Thyroid gland (tissue), 4 donors: ENCODE data around the gene MS4A10. TPM values are rescaled to one million over a fixed set of nuclear protein-coding genes. Genes with fewer than 3 reads are reported as not detected.

Source experiments
- DNase-seq, 2 donors: peaks; one replicate each; pipeline ENCODE4 v3.0.0-alpha.2; 2019
- H3K27ac ChIP-seq, 3 donors: fragments of 200-600 bp; sonication (generic); 1 replicate in 2 of 3; 2 replicates in 1 of 3; pipeline ENCODE4 v1.5.1; 2016 to 2019; ENCODE audit warnings: mild to moderate bottlenecking in 1 of 3, moderate library complexity in 1 of 3
- H3K27me3 ChIP-seq: fragments of 200-600 bp; sonication (generic); one replicate; pipeline ENCODE4 v1.5.1; 2019
- H3K36me3 ChIP-seq, 2 donors: fragments of 200-600 bp; sonication (generic); one replicate each; pipeline ENCODE4 v1.5.1; 2016 to 2019
- H3K4me1 ChIP-seq, 2 donors: fragments of 200-600 bp; sonication (generic); one replicate each; pipeline ENCODE4 v1.5.1; 2017 to 2019
- H3K4me3 ChIP-seq, 3 donors: fragments of 200-600 bp; sonication (generic); replicated peaks in 1 of 3; 1 replicate in 2 of 3; 2 replicates in 1 of 3; pipeline ENCODE4 v1.5.1; 2016; ENCODE audit warnings: mild to moderate bottlenecking in 1 of 3
- H3K9me3 ChIP-seq: fragments of 200-600 bp; sonication (generic); one replicate; pipeline ENCODE4 v1.5.1; 2017
- CTCF ChIP-seq, 6 experiments: fragments of 200-600 bp in 3 of 6; fragments of 450-650 bp in 3 of 6; sonication (generic) in 3 of 6; IDR thresholded peaks; one replicate each; pipeline ENCODE4 v1.5.1; 2016 to 2019; ENCODE audit warnings: antibody characterized with exemption in 6 of 6, mild to moderate bottlenecking in 2 of 6, inconsistent platforms in 1 of 6, moderate library complexity in 1 of 6
- POLR2A ChIP-seq, 2 donors: fragments of 450-650 bp; IDR thresholded peaks; one replicate each; pipeline ENCODE4 v1.6.1; 2017; ENCODE audit warnings: antibody characterized with exemption in 2 of 2, mild to moderate bottlenecking in 2 of 2, moderate library complexity in 1 of 2
- WGBS, 2 donors: methylation state at CpG; one replicate each; pipeline ENCODE4 v1.1.5; 2017; 5-methylcytosine and 5-hydroxymethylcytosine counted together
- intact Hi-C: fragments of 100-400 bp; cut with DNase I; formaldehyde crosslinking; loops from one replicate; pipeline ENCODE4 v1.15.1; 2023
- total RNA-seq, 4 donors: library from RNA; depleted of rRNA; stranded (reverse); fragments of >200 nt; gene quantifications; one replicate each; pipeline ENCODE4 v1.2.3, GENCODE V29; 2016

The MS4A10 gene
- not detected for total RNA-seq

DNA sequence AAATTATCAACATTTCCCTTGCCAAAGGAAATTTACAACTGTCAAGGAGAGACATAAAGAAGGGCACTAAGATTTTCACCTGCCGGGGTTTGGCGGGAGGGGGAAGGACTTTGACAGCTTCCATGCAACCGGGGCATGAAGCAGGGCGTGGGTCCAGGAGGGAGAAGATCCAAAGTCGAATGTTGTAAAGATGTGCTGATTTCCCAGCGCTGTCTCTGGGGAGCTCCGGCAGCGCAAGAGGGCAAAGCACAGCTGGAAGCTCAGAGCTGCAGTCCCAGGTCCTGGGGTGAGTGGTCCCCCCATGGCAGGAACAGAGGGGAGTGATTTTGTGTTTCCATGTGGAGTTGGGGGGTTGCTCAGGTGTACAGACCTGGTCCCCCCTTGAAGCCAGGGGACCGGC is at the start of gene MS4A10:
Gene MS4A10, plus strand, starts transcription at position 198 of the 400 bp plus-strand sequence. CDS start 5,003 bp downstream, outside the sequence.
- no peak for TF ChIP-seq POLR2A (IDR thresholded peaks at IDR 0.05)
- TF ChIP-seq CTCF (IDR thresholded peaks at IDR 0.05): no peak
- H3K36me3 ChIP-seq: no peaks in the 10 kb centered on the region
- H3K27me3 ChIP-seq: no peaks in the 10 kb centered on the region
- no peaks in the 10 kb centered on the region for H3K9me3 ChIP-seq
- intact Hi-C loops: no loop called here
- no peak within 1 kb of the TSS for H3K27ac ChIP-seq
- peaks cover 0 to 4% of the 10 kb centered on the region in 2 donors for H3K4me1 ChIP-seq
- H3K4me3 ChIP-seq: no peak within 1 kb of the TSS
- 62 to 71% methylated on average over 7 to 8 of the region's 9 CpGs for whole genome bisulfite sequencing, 2 donors
- DNase-seq: no peak

DNA sequence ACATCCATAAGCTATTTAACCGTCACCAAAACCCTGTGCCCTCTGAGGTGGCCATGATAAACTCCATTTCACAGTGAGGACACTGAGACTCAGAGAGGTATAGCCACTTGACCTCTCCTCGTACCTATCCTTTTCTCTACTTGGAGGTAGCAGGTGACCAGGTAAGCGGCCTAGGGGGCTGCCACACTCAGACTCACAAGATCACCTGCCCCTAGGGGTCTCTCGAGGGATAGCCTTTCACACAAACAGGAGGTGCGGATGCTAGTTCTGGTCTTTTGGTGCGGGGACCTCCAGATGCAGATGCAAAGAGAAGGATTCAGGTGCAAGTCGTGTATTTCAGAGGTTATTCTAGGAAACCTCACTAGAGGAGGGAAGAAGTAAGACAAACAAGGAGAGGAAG is 46.0 kb upstream of the MS4A10 start:
- intact Hi-C loops: no loop called here
- H3K9me3 ChIP-seq: no peaks in the 10 kb centered on the region
- no peak for TF ChIP-seq CTCF (IDR thresholded peaks at IDR 0.05)
- no peak for TF ChIP-seq POLR2A (IDR thresholded peaks at IDR 0.05)
- no peaks in the 10 kb centered on the region for H3K27me3 ChIP-seq
- WGBS, 2 donors: 70 to 76% methylated on average over 7 of the region's 7 CpGs
- DNase-seq: no peak
- no peaks in the 10 kb centered on the region for H3K36me3 ChIP-seq
- H3K27ac ChIP-seq: no peak overlapping the region
- no peaks in the 10 kb centered on the region for H3K4me1 ChIP-seq
- no peak overlapping the region for H3K4me3 ChIP-seq

- Histone ChIP-seq H3K36me3 (no peaks in the 10 kb centered on the region), H3K27me3 (no peaks in the 10 kb centered on the region), H3K9me3 (no peaks in the 10 kb centered on the region), H3K4me3 (no peak overlapping the region), H3K27ac (no peak overlapping the region), H3K4me1 (no peaks in the 10 kb centered on the region)
- DNase-seq: no peak
- TF ChIP-seq CTCF (IDR thresholded peaks at IDR 0.05) (no peak), POLR2A (IDR thresholded peaks at IDR 0.05) (no peak)
- intact Hi-C loops: no loop called here
Observed at GRCh38 chr11:60740573-60740972, 44.6 kb upstream of the MS4A10 start.

GRCh38 chr11:60741421-60741820 is 43.7 kb upstream of the MS4A10 start:
- no peak for TF ChIP-seq POLR2A (IDR thresholded peaks at IDR 0.05)
- no peak for TF ChIP-seq CTCF (IDR thresholded peaks at IDR 0.05)
- no peak overlapping the region for H3K27ac ChIP-seq
- no peaks in the 10 kb centered on the region for H3K27me3 ChIP-seq
- no peak for DNase-seq
- H3K9me3 ChIP-seq: no peaks in the 10 kb centered on the region
- no peaks in the 10 kb centered on the region for H3K36me3 ChIP-seq
- WGBS, 2 donors: 94% methylated on average over 3 of the region's 3 CpGs
- H3K4me3 ChIP-seq: no peak overlapping the region
- H3K4me1 ChIP-seq: no peaks in the 10 kb centered on the region
- intact Hi-C loops: no loop called here

- Histone ChIP-seq H3K36me3 (no peaks in the 10 kb centered on the region), H3K9me3 (no peaks in the 10 kb centered on the region), H3K27me3 (no peaks in the 10 kb centered on the region), H3K27ac (no peak overlapping the region), H3K4me3 (no peak overlapping the region), H3K4me1 (no peaks in the 10 kb centered on the region)
- no peak for TF ChIP-seq CTCF (IDR thresholded peaks at IDR 0.05)
- no peak for TF ChIP-seq POLR2A (IDR thresholded peaks at IDR 0.05)
- intact Hi-C loops: no loop called here
- DNase-seq: no peak
- WGBS, 2 donors: 94 to 96% methylated on average over 1 of the region's 1 CpG
Observed at GRCh38 chr11:60743058-60743457, 42.1 kb upstream of the MS4A10 start.
